ENCODE measurements around the gene IKZF1. TPM values are rescaled to one million over a fixed set of nuclear protein-coding genes. Genes with fewer than 3 reads are reported as not detected.

Gene IKZF1
- total RNA-seq, 1 experiment from 2014 or later = 0.57 TPM

- CTCF ChIA-PET = no interaction called here
- no peak for TF ChIP-seq SP1 (IDR thresholded peaks at IDR 0.05; ENCODE audit: low read depth)
- TF ChIP-seq ELF1 (IDR thresholded peaks at IDR 0.05; ENCODE audit: borderline replicate concordance, low read depth) = no peak
- no peak for TF ChIP-seq POLR2AphosphoS5 (IDR thresholded peaks at IDR 0.05; ENCODE audit: low read depth, low read length)
- no peak for TF ChIP-seq EZH2phosphoT487 (IDR thresholded peaks at IDR 0.05; ENCODE audit: borderline replicate concordance)
- TF ChIP-seq, protein P1, sequence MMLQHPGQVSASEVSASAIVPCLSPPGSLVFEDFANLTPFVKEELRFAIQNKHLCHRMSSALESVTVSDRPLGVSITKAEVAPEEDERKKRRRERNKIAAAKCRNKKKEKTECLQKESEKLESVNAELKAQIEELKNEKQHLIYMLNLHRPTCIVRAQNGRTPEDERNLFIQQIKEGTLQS (IDR thresholded peaks at IDR 0.05) = no peak
- TF ChIP-seq, protein P2, sequence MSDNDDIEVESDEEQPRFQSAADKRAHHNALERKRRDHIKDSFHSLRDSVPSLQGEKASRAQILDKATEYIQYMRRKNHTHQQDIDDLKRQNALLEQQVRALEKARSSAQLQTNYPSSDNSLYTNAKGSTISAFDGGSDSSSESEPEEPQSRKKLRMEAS (IDR thresholded peaks at IDR 0.05) = no peak
- TF ChIP-seq JUND (IDR thresholded peaks at IDR 0.05) = no peak
- no peak for TF ChIP-seq ZBTB33 (IDR thresholded peaks at IDR 0.05; ENCODE audit: extremely low read depth, insufficient replicate concordance, low read length)
- no peak for TF ChIP-seq POLR2A (IDR thresholded peaks at IDR 0.05; ENCODE audit: borderline replicate concordance, extremely low read depth, insufficient read depth, insufficient read length)
- no peak for TF ChIP-seq EZH2 (IDR thresholded peaks at IDR 0.05)
- no peak for TF ChIP-seq ZFX (IDR thresholded peaks at IDR 0.05)
- no peak for TF ChIP-seq CEBPB (IDR thresholded peaks at IDR 0.05; ENCODE audit: low read depth)
- TF ChIP-seq FOSL1 (IDR thresholded peaks at IDR 0.05; ENCODE audit: low read depth) = no peak
- TF ChIP-seq, protein P3, sequence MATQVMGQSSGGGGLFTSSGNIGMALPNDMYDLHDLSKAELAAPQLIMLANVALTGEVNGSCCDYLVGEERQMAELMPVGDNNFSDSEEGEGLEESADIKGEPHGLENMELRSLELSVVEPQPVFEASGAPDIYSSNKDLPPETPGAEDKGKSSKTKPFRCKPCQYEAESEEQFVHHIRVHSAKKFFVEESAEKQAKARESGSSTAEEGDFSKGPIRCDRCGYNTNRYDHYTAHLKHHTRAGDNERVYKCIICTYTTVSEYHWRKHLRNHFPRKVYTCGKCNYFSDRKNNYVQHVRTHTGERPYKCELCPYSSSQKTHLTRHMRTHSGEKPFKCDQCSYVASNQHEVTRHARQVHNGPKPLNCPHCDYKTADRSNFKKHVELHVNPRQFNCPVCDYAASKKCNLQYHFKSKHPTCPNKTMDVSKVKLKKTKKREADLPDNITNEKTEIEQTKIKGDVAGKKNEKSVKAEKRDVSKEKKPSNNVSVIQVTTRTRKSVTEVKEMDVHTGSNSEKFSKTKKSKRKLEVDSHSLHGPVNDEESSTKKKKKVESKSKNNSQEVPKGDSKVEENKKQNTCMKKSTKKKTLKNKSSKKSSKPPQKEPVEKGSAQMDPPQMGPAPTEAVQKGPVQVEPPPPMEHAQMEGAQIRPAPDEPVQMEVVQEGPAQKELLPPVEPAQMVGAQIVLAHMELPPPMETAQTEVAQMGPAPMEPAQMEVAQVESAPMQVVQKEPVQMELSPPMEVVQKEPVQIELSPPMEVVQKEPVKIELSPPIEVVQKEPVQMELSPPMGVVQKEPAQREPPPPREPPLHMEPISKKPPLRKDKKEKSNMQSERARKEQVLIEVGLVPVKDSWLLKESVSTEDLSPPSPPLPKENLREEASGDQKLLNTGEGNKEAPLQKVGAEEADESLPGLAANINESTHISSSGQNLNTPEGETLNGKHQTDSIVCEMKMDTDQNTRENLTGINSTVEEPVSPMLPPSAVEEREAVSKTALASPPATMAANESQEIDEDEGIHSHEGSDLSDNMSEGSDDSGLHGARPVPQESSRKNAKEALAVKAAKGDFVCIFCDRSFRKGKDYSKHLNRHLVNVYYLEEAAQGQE (IDR thresholded peaks at IDR 0.05; ENCODE audit: low read depth) = no peak
- TF ChIP-seq SRF (IDR thresholded peaks at IDR 0.05; ENCODE audit: low read depth) = no peak
- TF ChIP-seq SIN3A (IDR thresholded peaks at IDR 0.05; ENCODE audit: low read depth) = no peak
- no peak for TF ChIP-seq TCF7L2 (IDR thresholded peaks at IDR 0.05; ENCODE audit: borderline replicate concordance, extremely low read depth, insufficient read depth, insufficient read length)
- no peak for TF ChIP-seq CTCF (IDR thresholded peaks at IDR 0.05 in 2 of 3, conservative IDR thresholded peaks at IDR 0.05 in 1 of 3; ENCODE audit: borderline replicate concordance in 1 of 3, insufficient read depth in 1 of 3, low read depth in 2 of 3, low read length in 2 of 3)
- TF ChIP-seq EGR1 (IDR thresholded peaks at IDR 0.05; ENCODE audit: low read depth) = no peak
- TF ChIP-seq RAD21 (IDR thresholded peaks at IDR 0.05; ENCODE audit: low read depth) = no peak
- ATAC-seq (no peak), DNase-seq (ENCODE audit: low read depth, low spot score) (no peak)
- H3K4me1 ChIP-seq (ENCODE audit: control insufficient read depth in 1 of 2, insufficient read depth in 2 of 2, low read length in 2 of 2) = no peaks in the 10 kb centered on the region
- H4K20me1 ChIP-seq (ENCODE audit: insufficient read depth) = no peaks in the 10 kb centered on the region
- no peak overlapping the region for H3K9ac ChIP-seq (ENCODE audit: low read length)
- no peak overlapping the region for H3K4me3 ChIP-seq (replicated peaks in 1 of 2; ENCODE audit: low read depth in 1 of 2, low read length in 2 of 2)
- H3K4me2 ChIP-seq (ENCODE audit: low read length) = no peak overlapping the region
- RAD21 ChIA-PET (ENCODE audit: low non-redundant PET in 1 of 2, low total read pairs in 2 of 2, uncharacterized antibody in 2 of 2, unreplicated experiment in 2 of 2) = no interaction called here
- no peaks in the 10 kb centered on the region for H3K36me3 ChIP-seq (ENCODE audit: control insufficient read depth in 1 of 2, insufficient read depth in 2 of 2, low read length in 2 of 2)
- H3K27me3 ChIP-seq (ENCODE audit: insufficient read depth, low read length) = peaks cover 11% of the 10 kb centered on the region; the same call in 1 of the 2 replicates
- no peaks in the 10 kb centered on the region for H3K9me2 ChIP-seq (ENCODE audit: insufficient read depth)
- H3K79me2 ChIP-seq (ENCODE audit: insufficient read depth, low read length) = no peaks in the 10 kb centered on the region
- no peak overlapping the region for H3K27ac ChIP-seq (ENCODE audit: low read depth, low read length)
- intact Hi-C loops (cut with micrococcal nuclease) = no loop called here
- BruUV-seq (replicated peaks) = no TSS peak
- H3K9me3 ChIP-seq (ENCODE audit: control insufficient read depth in 1 of 2, insufficient read depth in 1 of 2, low read depth in 1 of 2, low read length in 2 of 2) = no peaks in the 10 kb centered on the region
- H2AFZ ChIP-seq (ENCODE audit: low read depth, low read length, poor library complexity, severe bottlenecking) = no peak overlapping the region
- POLR2A ChIA-PET = no interaction called here
Observed at GRCh38 chr7:50276483-50276882, 28.0 kb upstream of the IKZF1 start.
